ENCODE data around the gene INPP5F. TPM values are rescaled to one million over a fixed set of nuclear protein-coding genes. Genes with fewer than 3 reads are reported as not detected.
A peak's percentile ranks its signal among the peaks of the same experiment; 100 is the strongest.

The INPP5F gene
- total and polyA plus RNA-seq, 2 of the 13 experiments (the other 11 are each of a cell fraction or from before 2014, with no cell fraction given): 12.5 to 15.7 TPM

DNA sequence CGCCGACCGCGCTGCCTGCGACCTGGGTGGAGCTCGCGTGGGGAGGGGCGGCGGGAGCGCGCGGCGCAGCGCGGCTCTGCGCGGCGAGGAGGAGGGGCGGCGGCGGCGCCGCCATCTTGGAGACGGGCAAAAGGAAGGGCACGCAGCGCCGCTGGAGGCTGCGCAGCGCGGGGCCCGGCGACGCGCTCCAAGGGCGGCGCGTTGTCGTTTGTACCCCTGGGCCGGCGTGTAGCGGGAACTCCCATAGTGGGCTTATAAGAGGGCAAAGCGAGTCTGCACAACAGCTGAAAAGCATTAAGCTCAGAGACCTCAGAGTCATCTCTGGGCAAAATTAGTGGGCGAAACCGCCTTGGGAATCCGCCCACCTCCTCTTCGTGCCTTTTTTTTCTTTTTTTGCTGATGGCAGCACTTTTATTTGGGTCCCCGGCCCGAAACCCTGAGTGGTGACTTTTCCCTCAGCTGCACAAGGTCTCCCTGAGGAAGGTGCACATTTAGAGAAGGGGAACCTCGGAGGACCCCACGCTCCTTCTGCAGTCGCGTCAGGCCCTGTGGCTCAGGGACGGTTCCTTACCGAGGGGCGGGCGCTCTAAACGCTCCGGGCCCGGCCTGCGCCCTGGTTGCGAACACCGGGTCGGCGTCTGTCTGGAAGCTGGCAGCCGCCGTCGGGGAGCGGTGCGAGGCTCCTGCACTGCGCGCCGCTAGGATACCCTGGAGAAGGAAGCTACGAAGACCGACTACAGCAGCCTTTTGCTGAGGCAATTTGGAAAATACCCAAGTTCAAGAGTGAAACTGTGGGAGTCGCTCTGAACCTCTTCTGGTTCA lies 147.2 kb downstream of the INPP5F start (continued):
- TF ChIP-seq POLR2G (IDR thresholded peaks at IDR 0.05; ENCODE audit: low read depth, low read length) (peak; percentile 89), IKZF4 (CRISPR knock-in tag; IDR thresholded peaks at IDR 0.05; ENCODE audit: borderline replicate concordance, low read depth, not compliant biosample characterization) (no peak), SMAD3 (CRISPR knock-in tag; IDR thresholded peaks at IDR 0.05) (peak; percentile 57; the same call in 1 of the 2 replicates), CBFB (CRISPR knock-in tag; IDR thresholded peaks at IDR 0.05) (no peak), TAF1 (CRISPR knock-in tag; IDR thresholded peaks at IDR 0.05) (peak; percentile 68; the same call in 1 of the 2 replicates), ZNF460 (CRISPR knock-in tag; IDR thresholded peaks at IDR 0.05; ENCODE audit: borderline replicate concordance) (no peak), ZNF34 (CRISPR knock-in tag; IDR thresholded peaks at IDR 0.05; ENCODE audit: borderline replicate concordance) (peak; percentile 74; the same call in 1 of the 2 replicates), SALL2 (CRISPR knock-in tag; IDR thresholded peaks at IDR 0.05) (no peak), NFRKB (IDR thresholded peaks at IDR 0.05) (no peak), ZNF816 (CRISPR knock-in tag; IDR thresholded peaks at IDR 0.05; ENCODE audit: borderline replicate concordance) (peak; percentile 49; the same call in 1 of the 2 replicates), CBX1 (IDR thresholded peaks at IDR 0.05; ENCODE audit: low read depth) (peak; percentile 31), ZNF33B (CRISPR knock-in tag; IDR thresholded peaks at IDR 0.05) (no peak), SRY (CRISPR knock-in tag; IDR thresholded peaks at IDR 0.05) (peak; percentile 82; the same call in 1 of the 2 replicates), FOXJ3 (CRISPR knock-in tag; IDR thresholded peaks at IDR 0.05; ENCODE audit: borderline replicate concordance) (no peak), CHD2 (IDR thresholded peaks at IDR 0.05; ENCODE audit: low read depth, low read length) (no peak)
- TF ChIP-seq, protein P1, sequence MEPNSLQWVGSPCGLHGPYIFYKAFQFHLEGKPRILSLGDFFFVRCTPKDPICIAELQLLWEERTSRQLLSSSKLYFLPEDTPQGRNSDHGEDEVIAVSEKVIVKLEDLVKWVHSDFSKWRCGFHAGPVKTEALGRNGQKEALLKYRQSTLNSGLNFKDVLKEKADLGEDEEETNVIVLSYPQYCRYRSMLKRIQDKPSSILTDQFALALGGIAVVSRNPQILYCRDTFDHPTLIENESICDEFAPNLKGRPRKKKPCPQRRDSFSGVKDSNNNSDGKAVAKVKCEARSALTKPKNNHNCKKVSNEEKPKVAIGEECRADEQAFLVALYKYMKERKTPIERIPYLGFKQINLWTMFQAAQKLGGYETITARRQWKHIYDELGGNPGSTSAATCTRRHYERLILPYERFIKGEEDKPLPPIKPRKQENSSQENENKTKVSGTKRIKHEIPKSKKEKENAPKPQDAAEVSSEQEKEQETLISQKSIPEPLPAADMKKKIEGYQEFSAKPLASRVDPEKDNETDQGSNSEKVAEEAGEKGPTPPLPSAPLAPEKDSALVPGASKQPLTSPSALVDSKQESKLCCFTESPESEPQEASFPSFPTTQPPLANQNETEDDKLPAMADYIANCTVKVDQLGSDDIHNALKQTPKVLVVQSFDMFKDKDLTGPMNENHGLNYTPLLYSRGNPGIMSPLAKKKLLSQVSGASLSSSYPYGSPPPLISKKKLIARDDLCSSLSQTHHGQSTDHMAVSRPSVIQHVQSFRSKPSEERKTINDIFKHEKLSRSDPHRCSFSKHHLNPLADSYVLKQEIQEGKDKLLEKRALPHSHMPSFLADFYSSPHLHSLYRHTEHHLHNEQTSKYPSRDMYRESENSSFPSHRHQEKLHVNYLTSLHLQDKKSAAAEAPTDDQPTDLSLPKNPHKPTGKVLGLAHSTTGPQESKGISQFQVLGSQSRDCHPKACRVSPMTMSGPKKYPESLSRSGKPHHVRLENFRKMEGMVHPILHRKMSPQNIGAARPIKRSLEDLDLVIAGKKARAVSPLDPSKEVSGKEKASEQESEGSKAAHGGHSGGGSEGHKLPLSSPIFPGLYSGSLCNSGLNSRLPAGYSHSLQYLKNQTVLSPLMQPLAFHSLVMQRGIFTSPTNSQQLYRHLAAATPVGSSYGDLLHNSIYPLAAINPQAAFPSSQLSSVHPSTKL (CRISPR knock-in tag; IDR thresholded peaks at IDR 0.05): 0 out of 2 replicates have a peak, but pooled peaks have one; percentile 11
- TF ChIP-seq, protein P2, sequence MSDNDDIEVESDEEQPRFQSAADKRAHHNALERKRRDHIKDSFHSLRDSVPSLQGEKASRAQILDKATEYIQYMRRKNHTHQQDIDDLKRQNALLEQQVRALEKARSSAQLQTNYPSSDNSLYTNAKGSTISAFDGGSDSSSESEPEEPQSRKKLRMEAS (IDR thresholded peaks at IDR 0.05): peak; percentile 93
- TF ChIP-seq, protein P3, sequence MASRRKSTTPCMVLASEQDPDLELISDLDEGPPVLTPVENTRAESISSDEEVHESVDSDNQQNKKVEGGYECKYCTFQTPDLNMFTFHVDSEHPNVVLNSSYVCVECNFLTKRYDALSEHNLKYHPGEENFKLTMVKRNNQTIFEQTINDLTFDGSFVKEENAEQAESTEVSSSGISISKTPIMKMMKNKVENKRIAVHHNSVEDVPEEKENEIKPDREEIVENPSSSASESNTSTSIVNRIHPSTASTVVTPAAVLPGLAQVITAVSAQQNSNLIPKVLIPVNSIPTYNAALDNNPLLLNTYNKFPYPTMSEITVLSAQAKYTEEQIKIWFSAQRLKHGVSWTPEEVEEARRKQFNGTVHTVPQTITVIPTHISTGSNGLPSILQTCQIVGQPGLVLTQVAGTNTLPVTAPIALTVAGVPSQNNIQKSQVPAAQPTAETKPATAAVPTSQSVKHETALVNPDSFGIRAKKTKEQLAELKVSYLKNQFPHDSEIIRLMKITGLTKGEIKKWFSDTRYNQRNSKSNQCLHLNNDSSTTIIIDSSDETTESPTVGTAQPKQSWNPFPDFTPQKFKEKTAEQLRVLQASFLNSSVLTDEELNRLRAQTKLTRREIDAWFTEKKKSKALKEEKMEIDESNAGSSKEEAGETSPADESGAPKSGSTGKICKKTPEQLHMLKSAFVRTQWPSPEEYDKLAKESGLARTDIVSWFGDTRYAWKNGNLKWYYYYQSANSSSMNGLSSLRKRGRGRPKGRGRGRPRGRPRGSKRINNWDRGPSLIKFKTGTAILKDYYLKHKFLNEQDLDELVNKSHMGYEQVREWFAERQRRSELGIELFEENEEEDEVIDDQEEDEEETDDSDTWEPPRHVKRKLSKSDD (CRISPR knock-in tag; IDR thresholded peaks at IDR 0.05; ENCODE audit: low read depth): peak; percentile 80; the same call in 1 of the 2 replicates
- TF ChIP-seq, protein P4, sequence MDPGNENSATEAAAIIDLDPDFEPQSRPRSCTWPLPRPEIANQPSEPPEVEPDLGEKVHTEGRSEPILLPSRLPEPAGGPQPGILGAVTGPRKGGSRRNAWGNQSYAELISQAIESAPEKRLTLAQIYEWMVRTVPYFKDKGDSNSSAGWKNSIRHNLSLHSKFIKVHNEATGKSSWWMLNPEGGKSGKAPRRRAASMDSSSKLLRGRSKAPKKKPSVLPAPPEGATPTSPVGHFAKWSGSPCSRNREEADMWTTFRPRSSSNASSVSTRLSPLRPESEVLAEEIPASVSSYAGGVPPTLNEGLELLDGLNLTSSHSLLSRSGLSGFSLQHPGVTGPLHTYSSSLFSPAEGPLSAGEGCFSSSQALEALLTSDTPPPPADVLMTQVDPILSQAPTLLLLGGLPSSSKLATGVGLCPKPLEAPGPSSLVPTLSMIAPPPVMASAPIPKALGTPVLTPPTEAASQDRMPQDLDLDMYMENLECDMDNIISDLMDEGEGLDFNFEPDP (CRISPR knock-in tag; conservative IDR thresholded peaks at IDR 0.05): no peak
- TF ChIP-seq, protein P5, sequence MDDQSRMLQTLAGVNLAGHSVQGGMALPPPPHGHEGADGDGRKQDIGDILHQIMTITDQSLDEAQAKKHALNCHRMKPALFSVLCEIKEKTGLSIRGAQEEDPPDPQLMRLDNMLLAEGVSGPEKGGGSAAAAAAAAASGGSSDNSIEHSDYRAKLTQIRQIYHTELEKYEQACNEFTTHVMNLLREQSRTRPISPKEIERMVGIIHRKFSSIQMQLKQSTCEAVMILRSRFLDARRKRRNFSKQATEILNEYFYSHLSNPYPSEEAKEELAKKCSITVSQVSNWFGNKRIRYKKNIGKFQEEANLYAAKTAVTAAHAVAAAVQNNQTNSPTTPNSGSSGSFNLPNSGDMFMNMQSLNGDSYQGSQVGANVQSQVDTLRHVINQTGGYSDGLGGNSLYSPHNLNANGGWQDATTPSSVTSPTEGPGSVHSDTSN (CRISPR knock-in tag; IDR thresholded peaks at IDR 0.05; ENCODE audit: borderline replicate concordance): no peak
